CD4-positive, alpha-beta memory T cell (primary cell): Measurements from ENCODE around the gene CORO1A. TPM values are rescaled to one million over a fixed set of nuclear protein-coding genes. Genes with fewer than 3 reads are reported as not detected.

Experiments
- CTCF ChIA-PET: fragments of 350-600 bp; sonication (Branson Sonifier 250); formaldehyde crosslinking; loops from one replicate; lab custom pipeline; 2021; ENCODE audit warnings: inconsistent platforms; ENCODE audit not compliant: partially characterized antibody; lab: Charles Lee
- POLR2A ChIA-PET: fragments of 350-600 bp; sonication (Branson Sonifier 250); formaldehyde crosslinking; loops from one replicate; lab custom pipeline; 2021; ENCODE audit not compliant: partially characterized antibody; lab: Charles Lee
- DNase-seq, 5 donors: peaks; one replicate each; pipeline versions ENCODE4 v3.0.0 to v3.0.0-alpha.2; 2020 to 2022; ENCODE audit warnings: mixed read lengths in 1 of 5
- H3K27ac ChIP-seq: one replicate; pipeline ENCODE4 v1.7.0; 2013; ENCODE audit warnings: low read depth, low read length
- H3K27me3 ChIP-seq: 2 replicates; pipeline ENCODE4 v1.7.0; 2013; ENCODE audit warnings: mild to moderate bottlenecking, low read length, moderate library complexity; ENCODE audit not compliant: insufficient read depth
- H3K36me3 ChIP-seq: 2 replicates; pipeline ENCODE4 v1.7.0; 2013; ENCODE audit warnings: mild to moderate bottlenecking, low read length, moderate library complexity; ENCODE audit not compliant: insufficient read depth
- H3K4me1 ChIP-seq: 2 replicates; pipeline ENCODE4 v1.7.0; 2013; ENCODE audit warnings: mild to moderate bottlenecking, low read length, moderate library complexity; ENCODE audit not compliant: insufficient read depth
- H3K4me3 ChIP-seq, 2 donors: one replicate each; pipeline ENCODE4 v1.7.0; 2013; ENCODE audit warnings: low read length in 2 of 2, mild to moderate bottlenecking in 1 of 2
- H3K9me3 ChIP-seq, 2 donors: one replicate each; pipeline ENCODE4 v1.7.0; 2013; ENCODE audit warnings: low read length in 2 of 2, control low read depth in 1 of 2; ENCODE audit not compliant: control insufficient read depth in 1 of 2
- H3K27ac Mint-ChIP-seq, 7 donors: one replicate each; pipeline ENCODE4 v1.8.0; 2020 to 2021; ENCODE audit warnings: mixed read lengths in 7 of 7, mild to moderate bottlenecking in 6 of 7, inconsistent platforms in 3 of 7, moderate library complexity in 3 of 7
- H3K27me3 Mint-ChIP-seq, 2 donors: one replicate each; pipeline ENCODE4 v1.8.0; 2020 to 2021; ENCODE audit warnings: mixed read lengths in 2 of 2
- H3K36me3 Mint-ChIP-seq, 2 donors: one replicate each; pipeline ENCODE4 v1.8.0; 2020 to 2021; ENCODE audit warnings: mixed read lengths in 2 of 2, inconsistent platforms in 1 of 2, mild to moderate bottlenecking in 1 of 2
- H3K4me1 Mint-ChIP-seq, 4 donors: one replicate each; pipeline ENCODE4 v1.8.0; 2020 to 2021; ENCODE audit warnings: mixed read lengths in 4 of 4, mild to moderate bottlenecking in 1 of 4
- H3K4me3 Mint-ChIP-seq, 8 donors: one replicate each; pipeline ENCODE4 v1.8.0; 2020 to 2021; ENCODE audit warnings: mixed read lengths in 8 of 8, mild to moderate bottlenecking in 7 of 8, moderate library complexity in 6 of 8, inconsistent platforms in 3 of 8
- H3K9me3 Mint-ChIP-seq, 8 donors: one replicate each; pipeline ENCODE4 v1.8.0; 2020 to 2021; ENCODE audit warnings: mixed read lengths in 8 of 8, mild to moderate bottlenecking in 5 of 8, inconsistent platforms in 3 of 8, moderate library complexity in 1 of 8
- intact Hi-C: fragments of 100-400 bp; cut with micrococcal nuclease; formaldehyde crosslinking; loops from one replicate; pipeline ENCODE4 v1.15.1; 2023
- polyA plus RNA-seq, 2 donors: library from polyadenylated mRNA; unstranded; fragments of 300-500 nt; fragmentation: Illumina TruSeq; gene quantifications; one replicate each; pipeline ENCODE4 v1.2.3, GENCODE V29; 2021
- total RNA-seq, 2 experiments: library from RNA; stranded (reverse); gene quantifications; one replicate each; pipeline ENCODE4 v1.2.3, GENCODE V29; 2021

The CORO1A gene
- total and polyA plus RNA-seq, 4 experiments from 2014 or later = 745 to 1,230 (median 993) TPM

DNA sequence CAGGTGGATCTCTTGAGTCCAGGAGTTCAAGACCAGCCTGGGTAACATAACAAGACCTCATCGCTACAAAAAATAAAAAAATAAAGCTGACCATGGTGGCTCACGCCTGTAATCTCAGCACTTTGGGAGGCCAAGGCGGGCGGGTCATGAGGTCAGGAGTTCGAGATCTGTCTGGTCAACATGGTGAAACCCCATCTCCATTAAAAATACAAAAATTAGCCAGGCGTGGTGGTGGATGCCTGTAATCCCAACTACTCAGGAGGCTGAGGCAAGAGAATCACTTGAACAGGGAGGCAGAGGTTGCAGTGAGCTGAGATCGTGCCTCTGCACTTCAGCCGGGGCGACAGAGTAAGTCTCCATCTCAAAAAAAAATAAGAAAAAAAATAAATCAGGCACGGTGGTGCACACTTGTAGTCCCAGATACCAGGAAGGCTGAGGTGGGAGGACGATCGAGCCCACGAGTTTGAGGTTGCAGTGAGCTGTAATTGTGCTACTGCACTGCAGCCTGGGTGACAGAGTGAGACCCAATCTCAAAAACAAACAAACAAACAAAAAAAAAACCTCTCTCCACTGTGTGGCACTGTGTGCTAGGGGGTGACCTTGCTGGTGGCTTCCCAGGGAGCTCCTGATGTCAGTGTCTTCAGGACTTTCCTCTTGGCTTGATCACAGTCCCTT is 40.6 kb upstream of the CORO1A start:
- DNase-seq = peak in 4 of 5 donors; percentile 39 to 48 (median 43)
- peaks cover 20% of the 10 kb centered on the region for H3K4me1 ChIP-seq
- Mint-ChIP-seq H3K36me3 (no peaks in the 10 kb centered on the region), H3K4me1 (peaks cover 12 to 27% (median 13%) of the 10 kb centered on the region in 4 donors), H3K27me3 (no peaks in the 10 kb centered on the region), H3K4me3 (peak overlapping the region in 1 of 8 donors; percentile 25), H3K9me3 (no peaks in the 10 kb centered on the region), H3K27ac (peak overlapping the region in 5 of 7 donors; percentile 25 to 85 (median 62))
- intact Hi-C loops = no loop called here
- H3K9me3 ChIP-seq = no peaks in the 10 kb centered on the region
- H3K36me3 ChIP-seq = no peaks in the 10 kb centered on the region
- H3K27ac ChIP-seq = no peak overlapping the region
- no peaks in the 10 kb centered on the region for H3K27me3 ChIP-seq
- no peak overlapping the region for H3K4me3 ChIP-seq
- POLR2A ChIA-PET = interaction anchor here (0.7 to 2.2 kb wide), 6 partner anchors 40 to 77 kb away, joined by 3 to 28 read pairs (median 4); partner anchors contain the start of genes ALDOA, CORO1A and TBX6
- CTCF ChIA-PET = interaction anchor here (0.6 to 1.7 kb wide), 14 partner anchors 12 to 287 kb away, joined by 3 to 9 read pairs (median 4); partner anchors contain the start of genes CORO1A, DCTPP1 and TBX6

DNA sequence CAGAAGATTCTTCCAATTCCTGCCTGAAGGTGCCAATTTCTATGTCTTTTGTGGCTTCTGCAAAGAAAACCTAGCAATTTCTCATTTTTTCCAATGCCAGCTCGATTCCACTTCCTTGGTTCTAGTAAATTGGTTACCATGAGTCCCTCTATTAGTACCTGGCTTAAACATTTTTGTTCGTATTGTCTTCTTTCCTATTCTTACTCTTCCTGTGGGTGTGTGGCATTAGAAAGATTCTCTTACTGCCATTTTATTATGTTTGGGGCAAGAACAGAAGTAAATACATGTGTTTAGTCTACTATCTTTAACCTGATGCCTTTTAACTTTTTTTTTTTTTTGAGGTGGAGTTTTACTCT is 40.1 kb upstream of the CORO1A start:
- intact Hi-C loops = no loop called here

DNA sequence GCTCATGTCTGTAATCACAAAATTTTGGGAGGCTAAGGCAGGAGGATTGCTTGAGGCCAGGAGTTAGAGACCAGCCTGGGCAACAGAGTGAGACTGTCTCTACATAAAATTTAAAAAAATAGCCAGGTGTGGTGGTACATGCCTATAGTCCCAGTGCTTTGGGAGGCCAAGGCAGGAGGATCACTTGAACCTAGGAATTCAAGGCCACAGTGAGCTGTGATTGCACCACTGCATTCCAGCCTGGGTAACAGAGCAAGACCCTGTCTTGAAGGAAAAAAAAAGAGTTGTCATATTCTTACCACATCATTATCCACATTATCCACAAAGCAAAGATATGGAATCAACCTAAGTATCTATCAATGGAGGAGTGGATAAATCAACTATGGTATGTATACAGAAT is 39.4 kb upstream of the CORO1A start:
- H3K9me3 ChIP-seq = no peaks in the 10 kb centered on the region
- no peak overlapping the region for H3K27ac ChIP-seq
- H3K36me3 Mint-ChIP-seq = no peaks in the 10 kb centered on the region
- H3K4me3 ChIP-seq = no peak overlapping the region
- ChIA-PET POLR2A (no interaction called here), CTCF (interaction anchor here (1.7 kb wide), 1 partner anchor 39 kb away, joined by 7 read pairs; the partner anchor contains the start of gene CORO1A)
- no peaks in the 10 kb centered on the region for H3K36me3 ChIP-seq
- H3K4me1 Mint-ChIP-seq = peaks cover 12 to 26% (median 13%) of the 10 kb centered on the region in 4 donors
- H3K27me3 Mint-ChIP-seq = no peaks in the 10 kb centered on the region
- no peaks in the 10 kb centered on the region for H3K27me3 ChIP-seq
- peaks cover 19% of the 10 kb centered on the region for H3K4me1 ChIP-seq
- H3K9me3 Mint-ChIP-seq = peaks cover 0 to 6% (median 4%) of the 10 kb centered on the region in 8 donors
- H3K4me3 Mint-ChIP-seq = no peak overlapping the region
- intact Hi-C loops = no loop called here
- no peak for DNase-seq
- no peak overlapping the region for H3K27ac Mint-ChIP-seq

More for the DNA sequence above, 40.1 kb upstream of the CORO1A start:
- Mint-ChIP-seq H3K9me3 (no peaks in the 10 kb centered on the region), H3K27me3 (no peaks in the 10 kb centered on the region), H3K27ac (peak overlapping the region in 6 of 7 donors; percentile 25 to 85 (median 57)), H3K4me3 (peak overlapping the region in 1 of 8 donors; percentile 25), H3K36me3 (no peaks in the 10 kb centered on the region), H3K4me1 (peaks cover 12 to 27% (median 13%) of the 10 kb centered on the region in 4 donors)
- Histone ChIP-seq H3K9me3 (no peaks in the 10 kb centered on the region), H3K27ac (no peak overlapping the region), H3K4me3 (no peak overlapping the region), H3K27me3 (no peaks in the 10 kb centered on the region), H3K36me3 (no peaks in the 10 kb centered on the region), H3K4me1 (peaks cover 20% of the 10 kb centered on the region)
- DNase-seq = no peak
- POLR2A ChIA-PET = interaction anchor here (0.7 to 2.2 kb wide), 5 partner anchors 40 to 52 kb away, joined by 3 to 28 read pairs (median 5); partner anchors contain the start of genes CORO1A and TBX6
- CTCF ChIA-PET = interaction anchor here (0.6 to 1.7 kb wide), 13 partner anchors 12 to 287 kb away, joined by 3 to 9 read pairs (median 4); partner anchors contain the start of genes CORO1A, DCTPP1 and TBX6

DNA sequence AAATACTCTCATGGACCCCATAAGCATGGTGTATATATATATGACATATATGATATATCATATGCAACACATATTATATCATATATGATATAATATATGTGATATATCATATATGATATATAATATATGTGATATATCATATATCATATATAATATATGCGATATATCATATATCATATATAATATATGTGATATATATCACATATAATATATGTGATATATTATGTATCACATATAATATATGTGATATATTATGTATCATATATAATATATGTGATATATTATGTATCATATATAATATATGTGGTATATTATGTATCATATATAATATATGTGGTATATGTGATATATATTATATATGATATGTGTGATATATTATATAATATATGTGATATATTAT is 38.5 kb upstream of the CORO1A start:
- intact Hi-C loops = no loop called here
- DNase-seq = no peak
- no peaks in the 10 kb centered on the region for H3K27me3 Mint-ChIP-seq
- Histone ChIP-seq H3K9me3 (peaks cover 0 to 6% of the 10 kb centered on the region in 2 donors), H3K4me1 (peaks cover 10% of the 10 kb centered on the region), H3K27ac (no peak overlapping the region), H3K27me3 (no peaks in the 10 kb centered on the region), H3K36me3 (no peaks in the 10 kb centered on the region), H3K4me3 (no peak overlapping the region)
- ChIA-PET POLR2A (no interaction called here), CTCF (no interaction called here)
- H3K27ac Mint-ChIP-seq = no peak overlapping the region
- H3K4me1 Mint-ChIP-seq = peaks cover 6 to 17% (median 9%) of the 10 kb centered on the region in 4 donors
- H3K36me3 Mint-ChIP-seq = no peaks in the 10 kb centered on the region
- H3K9me3 Mint-ChIP-seq = peaks cover 0 to 15% (median 8%) of the 10 kb centered on the region in 8 donors
- no peak overlapping the region for H3K4me3 Mint-ChIP-seq

DNA sequence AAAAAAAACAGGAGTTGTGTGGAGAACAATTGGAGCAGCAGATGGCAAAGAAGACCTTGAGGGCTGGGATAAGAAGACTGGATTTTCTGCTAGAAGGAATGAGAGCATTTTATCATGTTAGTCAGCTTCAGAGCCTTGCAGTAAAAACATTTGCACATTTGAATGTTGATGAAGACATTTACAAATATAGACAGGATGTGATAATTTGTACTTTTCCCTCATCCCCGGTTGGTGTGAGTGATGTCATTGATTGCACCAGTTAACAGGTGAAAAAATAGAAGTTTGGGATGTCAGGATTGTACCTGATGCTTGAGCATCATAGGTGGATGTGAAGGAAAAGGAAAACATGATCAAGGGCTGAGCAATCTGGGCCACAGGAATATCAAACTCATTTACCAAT is 37.7 kb upstream of the CORO1A start:
- Mint-ChIP-seq H3K4me3 (no peak overlapping the region), H3K9me3 (peaks cover 0 to 18% (median 8%) of the 10 kb centered on the region in 8 donors)
- CTCF ChIA-PET = no interaction called here

DNA sequence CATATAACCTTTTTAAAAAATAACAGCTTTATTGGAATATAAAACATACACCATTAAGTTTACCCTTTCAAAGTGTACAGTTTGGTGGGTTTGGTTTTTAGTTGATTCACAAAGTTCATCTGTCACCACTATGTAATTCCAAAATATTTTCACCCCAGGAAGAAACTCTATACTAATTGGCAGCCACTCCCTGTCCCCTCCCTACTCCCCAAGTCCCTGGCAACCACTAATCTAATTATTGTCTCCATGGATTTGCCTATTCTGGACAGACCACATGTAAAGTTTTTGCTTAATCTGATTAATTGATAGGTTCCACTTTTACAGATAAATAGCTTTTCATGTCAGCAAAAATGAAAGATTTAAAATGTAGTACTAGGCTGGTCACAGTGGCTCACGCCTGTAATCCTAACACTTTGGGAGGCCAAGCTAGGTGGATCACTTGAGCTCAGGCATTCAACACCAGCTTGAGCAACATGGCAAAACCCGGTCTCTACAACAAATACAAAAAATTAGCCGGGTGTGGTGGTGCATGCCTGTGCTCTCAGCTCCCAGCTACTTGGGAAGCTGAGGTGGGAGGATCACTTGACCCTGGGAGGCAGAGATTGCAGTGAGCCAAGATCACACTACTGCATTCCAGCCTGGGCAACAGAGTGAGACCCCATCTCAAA is 35.4 kb upstream of the CORO1A start:
- no peaks in the 10 kb centered on the region for H3K36me3 Mint-ChIP-seq
- CTCF ChIA-PET = interaction anchor here (1.2 kb wide), 1 partner anchor 40 kb away, joined by 3 read pairs; no protein-coding TSS in a partner anchor
- H3K27me3 Mint-ChIP-seq = no peaks in the 10 kb centered on the region
- intact Hi-C loops = no loop called here
- Histone ChIP-seq H3K9me3 (peaks cover 0 to 6% of the 10 kb centered on the region in 2 donors), H3K27ac (no peak overlapping the region), H3K4me3 (no peak overlapping the region), H3K4me1 (peaks cover 6% of the 10 kb centered on the region), H3K27me3 (no peaks in the 10 kb centered on the region), H3K36me3 (no peaks in the 10 kb centered on the region)
- H3K4me3 Mint-ChIP-seq = no peak overlapping the region
- H3K4me1 Mint-ChIP-seq = peaks cover 5 to 11% (median 5%) of the 10 kb centered on the region in 4 donors
- no peak for DNase-seq
- H3K9me3 Mint-ChIP-seq = peaks cover 0 to 21% (median 9%) of the 10 kb centered on the region in 8 donors
- POLR2A ChIA-PET = interaction anchor here (1.5 kb wide), 1 partner anchor 36 kb away, joined by 4 read pairs; the partner anchor contains the start of gene CORO1A
- H3K27ac Mint-ChIP-seq = no peak overlapping the region

More for the DNA sequence above, 37.7 kb upstream of the CORO1A start:
- intact Hi-C loops = no loop called here
- Histone ChIP-seq H3K27ac (no peak overlapping the region), H3K4me1 (peaks cover 7% of the 10 kb centered on the region), H3K4me3 (no peak overlapping the region), H3K36me3 (no peaks in the 10 kb centered on the region), H3K9me3 (peaks cover 0 to 6% of the 10 kb centered on the region in 2 donors), H3K27me3 (no peaks in the 10 kb centered on the region)
- DNase-seq = no peak
- H3K4me1 Mint-ChIP-seq = peaks cover 5 to 11% (median 7%) of the 10 kb centered on the region in 4 donors
- POLR2A ChIA-PET = no interaction called here
- H3K36me3 Mint-ChIP-seq = no peaks in the 10 kb centered on the region
- peak overlapping the region in 1 of 7 donors; percentile 26 for H3K27ac Mint-ChIP-seq
- no peaks in the 10 kb centered on the region for H3K27me3 Mint-ChIP-seq
